AG04449 (cell line): ENCODE measurements around the gene CEP162.

Experiments used
- CTCF ChIA-PET: fragments of 350-600 bp; formaldehyde crosslinking; extraction: SDS; loops from one replicate; lab custom pipeline; 2021; ENCODE audit warnings: antibody characterized with exemption; lab: Yijun Ruan, JAX
- POLR2A ChIA-PET: fragments of 400-600, 350-600 bp; formaldehyde crosslinking; extraction: SDS; loops from one replicate; lab custom pipeline; 2020; ENCODE audit warnings: antibody characterized with exemption, inconsistent platforms; lab: Yijun Ruan, JAX
- DNase-seq: peaks from one replicate; pipeline ENCODE4 v3.0.0-alpha.2; 2010; ENCODE audit warnings: low read depth, low spot score
- H3K4me3 ChIP-seq: 2 replicates; pipeline ENCODE4 v1.5.1; 2011; ENCODE audit warnings: low read depth, mild to moderate bottlenecking, control low read depth, low read length
- TF ChIP-seq, protein P1 (sequence below): IDR thresholded peaks from one replicate; pipeline ENCODE4 v1.5.1; 2011; ENCODE audit warnings: mild to moderate bottlenecking, moderate library complexity, low read length, control low read depth, inconsistent platforms; ENCODE audit not compliant: insufficient read depth; ENCODE audit errors: missing control alignments

The CEP162 gene

DNA sequence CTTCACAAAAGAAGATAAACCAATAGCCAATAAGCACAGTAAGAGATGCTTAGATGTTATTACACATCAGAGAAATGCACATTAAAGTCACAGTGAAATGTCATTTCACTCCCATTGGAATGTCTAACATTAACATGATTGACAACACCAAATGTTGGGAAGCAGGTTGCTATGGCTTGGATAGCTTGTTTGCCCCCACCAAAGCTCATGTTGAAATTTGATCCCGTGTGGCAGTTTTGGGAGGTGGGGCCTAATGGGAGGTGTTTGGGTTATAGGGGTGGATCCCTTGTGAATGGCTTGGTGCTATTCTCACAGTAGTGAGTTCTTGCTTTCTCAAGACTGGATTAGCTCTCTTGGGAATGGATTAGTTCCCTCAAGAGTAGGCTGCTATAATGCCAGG, 149.1 kb downstream of the CEP162 start:
- no peak for DNase-seq
- CTCF ChIA-PET = no interaction called here
- POLR2A ChIA-PET = no interaction called here

DNA sequence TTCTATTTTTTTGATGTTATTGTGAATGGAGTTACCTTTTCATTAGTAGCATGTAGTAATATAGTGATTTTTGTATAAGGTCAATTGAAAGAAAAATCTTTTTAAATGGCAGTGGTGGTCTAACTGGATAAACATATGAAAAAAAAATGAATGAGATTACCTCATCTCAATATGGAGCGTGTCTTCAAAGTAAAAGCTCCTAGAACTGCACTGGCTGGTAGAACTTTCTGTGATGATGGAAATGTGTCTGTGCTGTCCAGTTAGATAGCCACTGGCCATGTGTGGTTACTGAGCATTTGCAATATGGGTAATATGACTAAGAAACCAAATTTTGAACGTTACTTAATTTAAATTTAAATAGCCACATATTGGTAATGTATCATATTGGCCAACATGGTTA, 149.8 kb downstream of the CEP162 start:
- ChIA-PET POLR2A (no interaction called here), CTCF (no interaction called here)
- H3K4me3 ChIP-seq = no peak overlapping the region
- TF ChIP-seq, protein P1, sequence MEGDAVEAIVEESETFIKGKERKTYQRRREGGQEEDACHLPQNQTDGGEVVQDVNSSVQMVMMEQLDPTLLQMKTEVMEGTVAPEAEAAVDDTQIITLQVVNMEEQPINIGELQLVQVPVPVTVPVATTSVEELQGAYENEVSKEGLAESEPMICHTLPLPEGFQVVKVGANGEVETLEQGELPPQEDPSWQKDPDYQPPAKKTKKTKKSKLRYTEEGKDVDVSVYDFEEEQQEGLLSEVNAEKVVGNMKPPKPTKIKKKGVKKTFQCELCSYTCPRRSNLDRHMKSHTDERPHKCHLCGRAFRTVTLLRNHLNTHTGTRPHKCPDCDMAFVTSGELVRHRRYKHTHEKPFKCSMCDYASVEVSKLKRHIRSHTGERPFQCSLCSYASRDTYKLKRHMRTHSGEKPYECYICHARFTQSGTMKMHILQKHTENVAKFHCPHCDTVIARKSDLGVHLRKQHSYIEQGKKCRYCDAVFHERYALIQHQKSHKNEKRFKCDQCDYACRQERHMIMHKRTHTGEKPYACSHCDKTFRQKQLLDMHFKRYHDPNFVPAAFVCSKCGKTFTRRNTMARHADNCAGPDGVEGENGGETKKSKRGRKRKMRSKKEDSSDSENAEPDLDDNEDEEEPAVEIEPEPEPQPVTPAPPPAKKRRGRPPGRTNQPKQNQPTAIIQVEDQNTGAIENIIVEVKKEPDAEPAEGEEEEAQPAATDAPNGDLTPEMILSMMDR = no peak
- DNase-seq = no peak

More for the DNA sequence above, 149.1 kb downstream of the CEP162 start:
- TF ChIP-seq, protein P1 = no peak
- no peak overlapping the region for H3K4me3 ChIP-seq

DNA sequence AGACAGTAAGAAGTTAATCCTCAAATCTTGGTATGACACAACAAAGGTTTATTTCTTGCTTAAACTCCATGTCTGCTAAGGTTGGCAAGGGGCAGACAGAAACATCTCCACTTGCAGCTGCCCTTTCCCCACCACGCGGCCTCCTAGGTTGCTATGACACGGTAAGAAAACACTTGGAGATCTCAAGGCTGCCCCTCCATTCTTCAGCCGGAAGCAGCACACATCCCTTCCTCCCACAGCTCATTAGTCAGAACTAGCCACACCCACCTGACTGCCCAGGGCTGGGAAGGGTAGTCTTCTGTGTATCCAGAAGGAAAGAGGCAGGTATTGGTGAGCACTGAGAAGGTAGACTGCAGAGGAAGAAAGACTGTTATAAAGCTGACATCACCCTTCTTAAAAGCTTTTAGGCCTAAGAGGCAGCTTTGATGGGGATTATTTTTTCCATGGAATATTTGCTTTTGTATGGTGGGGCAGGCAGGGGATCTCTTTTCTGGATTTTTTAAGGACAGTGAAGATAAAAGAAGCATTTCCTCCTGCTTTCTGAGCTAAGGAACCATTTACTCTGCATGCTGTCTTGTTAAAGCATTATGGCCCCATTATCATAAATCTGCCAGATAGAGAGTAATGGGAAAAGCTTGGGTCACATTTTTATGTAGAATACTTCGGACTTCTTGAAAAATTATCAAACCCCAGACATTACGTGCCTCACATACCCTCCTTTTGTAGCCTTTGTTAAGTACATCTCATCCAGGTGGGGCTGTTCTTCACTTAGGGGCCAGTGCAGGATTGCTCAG, 152.3 kb downstream of the CEP162 start:
- TF ChIP-seq, protein P1 = no peak
- H3K4me3 ChIP-seq = no peak overlapping the region
- no peak for DNase-seq
- ChIA-PET CTCF (no interaction called here), POLR2A (no interaction called here)
